ENCODE results near the gene DCTN2.

- TF ChIP-seq RFX5 (IDR thresholded peaks at IDR 0.05) (no peak), PBX3 (IDR thresholded peaks at IDR 0.05) (no peak), RAD21 (conservative IDR thresholded peaks at IDR 0.05 in 1 of 2, IDR thresholded peaks at IDR 0.05 in 1 of 2) (no peak), KDM1A (IDR thresholded peaks at IDR 0.05; ENCODE audit: low read depth) (no peak), FOSB (CRISPR knock-in tag; IDR thresholded peaks at IDR 0.05) (no peak), GATA3 (IDR thresholded peaks at IDR 0.05; ENCODE audit: borderline replicate concordance) (no peak), REST (IDR thresholded peaks at IDR 0.05) (no peak)
- TF ChIP-seq, protein P1, sequence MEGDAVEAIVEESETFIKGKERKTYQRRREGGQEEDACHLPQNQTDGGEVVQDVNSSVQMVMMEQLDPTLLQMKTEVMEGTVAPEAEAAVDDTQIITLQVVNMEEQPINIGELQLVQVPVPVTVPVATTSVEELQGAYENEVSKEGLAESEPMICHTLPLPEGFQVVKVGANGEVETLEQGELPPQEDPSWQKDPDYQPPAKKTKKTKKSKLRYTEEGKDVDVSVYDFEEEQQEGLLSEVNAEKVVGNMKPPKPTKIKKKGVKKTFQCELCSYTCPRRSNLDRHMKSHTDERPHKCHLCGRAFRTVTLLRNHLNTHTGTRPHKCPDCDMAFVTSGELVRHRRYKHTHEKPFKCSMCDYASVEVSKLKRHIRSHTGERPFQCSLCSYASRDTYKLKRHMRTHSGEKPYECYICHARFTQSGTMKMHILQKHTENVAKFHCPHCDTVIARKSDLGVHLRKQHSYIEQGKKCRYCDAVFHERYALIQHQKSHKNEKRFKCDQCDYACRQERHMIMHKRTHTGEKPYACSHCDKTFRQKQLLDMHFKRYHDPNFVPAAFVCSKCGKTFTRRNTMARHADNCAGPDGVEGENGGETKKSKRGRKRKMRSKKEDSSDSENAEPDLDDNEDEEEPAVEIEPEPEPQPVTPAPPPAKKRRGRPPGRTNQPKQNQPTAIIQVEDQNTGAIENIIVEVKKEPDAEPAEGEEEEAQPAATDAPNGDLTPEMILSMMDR (IDR thresholded peaks at IDR 0.05) = no peak
Measured at GRCh38 chr12:57521525-57522010, 25.4 kb downstream of the DCTN2 start.

Measured in A549 (cell line).